H1 (cell line): ENCODE data around the gene ABCA1. TPM values are rescaled to one million over a fixed set of nuclear protein-coding genes. Genes with fewer than 3 reads are reported as not detected.

Experiments
- CHD2 ChIP-seq: IDR thresholded peaks from 2 replicates; pipeline ENCODE4 v1.6.1; 2012; ENCODE audit warnings: low read length, improper control_type of control experiment
- CTBP2 ChIP-seq: IDR thresholded peaks from 2 replicates; pipeline ENCODE4 v1.7.0; 2011; ENCODE audit warnings: borderline replicate concordance, mild to moderate bottlenecking, moderate library complexity, mixed read lengths, low read length; ENCODE audit not compliant: insufficient read depth, insufficient read length
- EGR1 ChIP-seq: IDR thresholded peaks from 2 replicates; pipeline ENCODE4 v1.6.1; 2011; ENCODE audit warnings: low read depth, low read length, borderline replicate concordance
- EP300 ChIP-seq, 2 experiments: IDR thresholded peaks; 1 replicate in 1 of 2; 2 replicates in 1 of 2; pipeline ENCODE4 v1.6.1; 2011 to 2012; ENCODE audit warnings: low read depth in 2 of 2, low read length in 2 of 2, mild to moderate bottlenecking in 2 of 2, borderline replicate concordance in 1 of 2, inconsistent platforms in 1 of 2, moderate library complexity in 1 of 2
- EZH2 ChIP-seq: fragments of 200-600 bp; sonication (generic); IDR thresholded peaks from 2 replicates; pipeline ENCODE4 v1.7.1; 2012; ENCODE audit warnings: low read depth, mild to moderate bottlenecking, moderate library complexity, low read length, inconsistent platforms; ENCODE audit not compliant: severe bottlenecking
- GABPA ChIP-seq: IDR thresholded peaks from 2 replicates; pipeline ENCODE4 v1.6.1; 2011; ENCODE audit warnings: mild to moderate bottlenecking, low read length, moderate library complexity, borderline replicate concordance; ENCODE audit not compliant: insufficient read depth
- KDM1A ChIP-seq: fragments of 200-600, 300-600 bp; sonication (generic); IDR thresholded peaks from 2 replicates; pipeline ENCODE4 v1.7.1; 2016; ENCODE audit warnings: mild to moderate bottlenecking, low read length, borderline replicate concordance
- RFX5 ChIP-seq: IDR thresholded peaks from 2 replicates; pipeline ENCODE4 v1.6.1; 2011; ENCODE audit warnings: low read depth, low read length, improper control_type of control experiment, borderline replicate concordance
- TBP ChIP-seq: IDR thresholded peaks from 2 replicates; pipeline ENCODE4 v1.6.1; 2011; ENCODE audit warnings: low read depth, low read length, improper control_type of control experiment
- polyA plus RNA-seq, 7 experiments: library from polyadenylated mRNA; depleted of rRNA in 3 of 7; stranded (reverse) in 5 of 7; unstranded in 2 of 7; fragments of >200 nt in 5 of 7; fragments of 200-250 nt in 2 of 7; gene quantifications; 1 replicate in 5 of 7; 2 replicates in 1 of 7; 4 replicates in 1 of 7; pipeline versions ENCODE4 v1.2.1 to v1.2.3, GENCODE V29; 2011 to 2013; ENCODE audit warnings: missing spikeins in 2 of 7, mixed read lengths in 2 of 7
- total RNA-seq: library from RNA; stranded (reverse); fragmentation: NEBNext Ultra II Directional; extraction: Animal tissue kit (Norgen Biotek cat#: 25700); gene quantifications from 2 replicates; pipeline ENCODE4 v1.2.1, GENCODE V29; 2021

Gene ABCA1
- total and polyA plus RNA-seq, 2 of the 8 experiments (the other 6 are each of a cell fraction or from before 2014, with no cell fraction given): 6.9 to 7.8 TPM

DNA sequence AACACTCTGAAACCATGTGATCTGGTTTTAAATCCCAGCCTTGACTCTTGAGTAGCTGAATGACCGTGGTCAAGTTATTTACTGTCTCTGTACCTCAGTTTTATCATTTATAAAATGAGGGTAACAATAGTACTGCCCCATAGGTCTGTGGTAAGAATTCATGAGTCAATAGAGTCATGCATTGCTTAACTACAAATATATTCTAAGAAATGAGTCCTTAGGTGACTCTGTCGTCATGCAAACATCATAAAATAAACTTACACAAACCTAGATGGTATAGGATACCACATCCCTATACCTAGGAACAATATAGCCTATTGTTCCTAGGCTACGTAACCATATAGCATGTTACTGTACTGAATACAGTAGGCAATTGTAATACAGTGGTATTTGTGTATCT lies 20.3 kb upstream of the ABCA1 start (continued):
- TF ChIP-seq KDM1A: no peak
- TF ChIP-seq TBP: no peak
- TF ChIP-seq RFX5: no peak
- no peak for TF ChIP-seq CHD2
- TF ChIP-seq EGR1: no peak
- no peak for TF ChIP-seq EP300 (IDR thresholded peaks at IDR 0.05; ENCODE audit: borderline replicate concordance in 1 of 2, low read depth in 2 of 2, low read length in 2 of 2)
- no peak for TF ChIP-seq GABPA
- TF ChIP-seq EZH2: no peak
- no peak for TF ChIP-seq CTBP2
